Parathyroid adenoma (tissue), 2 donors: ENCODE data around the gene S100P.

Experiments used
- H2AFZ ChIP-seq: fragments of 300-600 bp; sonication (generic); one replicate; pipeline ENCODE4 v1.7.0; 2017; ENCODE audit warnings: antibody characterized with exemption, mild to moderate bottlenecking
- H3K27ac ChIP-seq: fragments of 300-600 bp; sonication (generic); one replicate; pipeline ENCODE4 v1.7.0; 2017
- H3K27me3 ChIP-seq: fragments of 300-600 bp; sonication (generic); one replicate; pipeline ENCODE4 v1.7.0; 2017; ENCODE audit warnings: low read length; ENCODE audit not compliant: control insufficient read depth, insufficient read depth
- H3K36me3 ChIP-seq: fragments of 300-600 bp; sonication (generic); one replicate; pipeline ENCODE4 v1.7.0; 2017; ENCODE audit warnings: low read length; ENCODE audit not compliant: control insufficient read depth, insufficient read depth
- H3K4me1 ChIP-seq: fragments of 300-600 bp; sonication (generic); one replicate; pipeline ENCODE4 v1.7.0; 2017; ENCODE audit warnings: control low read depth
- H3K4me2 ChIP-seq: fragments of 300-600 bp; sonication (generic); one replicate; pipeline ENCODE4 v1.7.0; 2017; ENCODE audit warnings: low read length
- H3K4me3 ChIP-seq: fragments of 300-600 bp; sonication (generic); one replicate; pipeline ENCODE4 v1.7.0; 2017; ENCODE audit warnings: low read depth, low read length
- H3K79me2 ChIP-seq: fragments of 300-600 bp; sonication (generic); one replicate; pipeline ENCODE4 v1.7.0; 2017; ENCODE audit warnings: control low read depth
- H3K9ac ChIP-seq: fragments of 300-600 bp; sonication (generic); one replicate; pipeline ENCODE4 v1.7.0; 2017; ENCODE audit warnings: mild to moderate bottlenecking
- H3K9me3 ChIP-seq: fragments of 300-600 bp; sonication (generic); one replicate; pipeline ENCODE4 v1.7.0; 2017; ENCODE audit warnings: low read length; ENCODE audit not compliant: control insufficient read depth
- CTCF ChIP-seq: fragments of 300-600 bp; sonication (generic); IDR thresholded peaks from one replicate; pipeline ENCODE4 v1.7.0; 2017; ENCODE audit warnings: antibody characterized with exemption, mild to moderate bottlenecking
- donor health status: primary hyperparathyroidism.

Gene S100P

GRCh38 chr4:6658209-6658595, 35.5 kb upstream of the S100P start:
- Histone ChIP-seq H2AFZ (peak overlapping the region; percentile 72), H3K27me3 (no peaks in the 10 kb centered on the region), H3K9ac (no peak overlapping the region), H3K36me3 (no peaks in the 10 kb centered on the region), H3K27ac (no peak overlapping the region), H3K4me1 (no peaks in the 10 kb centered on the region), H3K4me2 (peak overlapping the region; percentile 30), H3K4me3 (no peak overlapping the region), H3K9me3 (no peaks in the 10 kb centered on the region), H3K79me2 (no peaks in the 10 kb centered on the region)
- TF ChIP-seq CTCF, result no peak

DNA sequence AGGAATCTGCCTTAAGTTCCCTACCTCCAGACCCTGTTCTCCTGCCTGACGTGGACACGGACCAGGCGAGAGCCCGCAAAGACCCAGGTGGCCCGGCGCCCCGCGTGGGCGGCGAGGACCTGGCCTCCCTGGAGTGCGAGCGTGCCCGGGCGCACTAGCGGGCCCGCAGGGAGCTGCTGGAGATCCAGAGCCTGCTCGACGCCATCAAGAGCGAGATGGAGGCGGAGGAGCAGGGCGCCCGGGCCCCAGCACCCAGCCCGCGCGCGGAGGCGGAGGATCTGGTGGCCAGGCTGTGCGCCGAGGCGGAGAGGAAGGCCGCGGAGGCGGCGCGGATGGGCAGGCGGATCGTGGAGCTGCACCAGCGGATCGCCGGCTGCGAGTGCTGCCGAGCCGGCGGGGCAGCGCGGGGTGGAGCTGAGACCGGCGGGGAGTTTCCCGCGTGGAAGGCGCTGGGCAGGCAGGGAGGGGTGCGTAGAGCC, 35.0 kb upstream of the S100P start:
- Histone ChIP-seq H3K4me2 (peak overlapping the region; percentile 30), H3K27ac (no peak overlapping the region), H3K4me3 (no peak overlapping the region), H3K79me2 (no peaks in the 10 kb centered on the region), H3K4me1 (no peaks in the 10 kb centered on the region), H3K36me3 (no peaks in the 10 kb centered on the region), H3K27me3 (no peaks in the 10 kb centered on the region), H3K9ac (no peak overlapping the region), H2AFZ (peak overlapping the region; percentile 72), H3K9me3 (no peaks in the 10 kb centered on the region)
- TF ChIP-seq CTCF, result no peak

- H3K4me2 ChIP-seq, result no peak overlapping the region
- TF ChIP-seq CTCF, result no peak
- no peaks in the 10 kb centered on the region for H3K4me1 ChIP-seq
- no peak overlapping the region for H3K9ac ChIP-seq
- no peaks in the 10 kb centered on the region for H3K27me3 ChIP-seq
- H2AFZ ChIP-seq, result no peak overlapping the region
- no peak overlapping the region for H3K27ac ChIP-seq
- H3K9me3 ChIP-seq, result no peaks in the 10 kb centered on the region
- no peak overlapping the region for H3K4me3 ChIP-seq
- no peaks in the 10 kb centered on the region for H3K79me2 ChIP-seq
- no peaks in the 10 kb centered on the region for H3K36me3 ChIP-seq
Observed at GRCh38 chr4:6659897-6660296, 33.8 kb upstream of the S100P start.

DNA sequence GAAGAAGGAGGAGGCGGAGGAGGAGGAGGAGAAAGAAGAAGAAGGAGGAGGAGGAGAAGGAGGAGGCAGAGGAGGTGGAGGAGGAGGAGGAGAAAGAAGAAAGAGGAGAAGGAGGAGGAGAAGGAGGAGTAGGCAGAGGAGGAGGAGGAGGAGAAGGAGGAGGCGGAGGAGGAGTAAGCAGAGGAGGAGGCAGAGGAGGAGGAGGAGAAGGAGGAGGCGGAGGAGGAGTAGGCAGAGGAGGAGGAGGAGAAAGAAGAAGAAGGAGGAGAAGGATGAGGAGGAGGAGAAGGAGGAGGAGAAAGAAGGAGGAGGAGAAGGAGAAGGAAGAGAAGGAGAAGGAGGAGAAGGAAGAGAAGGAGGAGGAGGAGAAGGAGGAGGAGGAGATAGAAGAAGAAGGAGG, 33.2 kb upstream of the S100P start:
- Histone ChIP-seq H3K36me3 (no peaks in the 10 kb centered on the region), H3K27me3 (no peaks in the 10 kb centered on the region), H2AFZ (no peak overlapping the region), H3K27ac (no peak overlapping the region), H3K9me3 (no peaks in the 10 kb centered on the region), H3K4me2 (no peak overlapping the region), H3K9ac (no peak overlapping the region), H3K79me2 (no peaks in the 10 kb centered on the region), H3K4me1 (no peaks in the 10 kb centered on the region), H3K4me3 (no peak overlapping the region)
- no peak for TF ChIP-seq CTCF

- Histone ChIP-seq H3K36me3 (no peaks in the 10 kb centered on the region), H3K4me1 (no peaks in the 10 kb centered on the region)
Observed at GRCh38 chr4:6662591-6662990, 31.1 kb upstream of the S100P start.

More at GRCh38 chr4:6662591-6662990, 31.1 kb upstream of the S100P start:
- no peak overlapping the region for H3K27ac ChIP-seq
- TF ChIP-seq CTCF, result no peak
- no peaks in the 10 kb centered on the region for H3K79me2 ChIP-seq
- H3K4me2 ChIP-seq, result no peak overlapping the region
- H3K4me3 ChIP-seq, result no peak overlapping the region
- H2AFZ ChIP-seq, result no peak overlapping the region
- no peak overlapping the region for H3K9ac ChIP-seq
- no peaks in the 10 kb centered on the region for H3K27me3 ChIP-seq
- H3K9me3 ChIP-seq, result no peaks in the 10 kb centered on the region
